ENCODE measurements around the gene TMEM258.

DNA sequence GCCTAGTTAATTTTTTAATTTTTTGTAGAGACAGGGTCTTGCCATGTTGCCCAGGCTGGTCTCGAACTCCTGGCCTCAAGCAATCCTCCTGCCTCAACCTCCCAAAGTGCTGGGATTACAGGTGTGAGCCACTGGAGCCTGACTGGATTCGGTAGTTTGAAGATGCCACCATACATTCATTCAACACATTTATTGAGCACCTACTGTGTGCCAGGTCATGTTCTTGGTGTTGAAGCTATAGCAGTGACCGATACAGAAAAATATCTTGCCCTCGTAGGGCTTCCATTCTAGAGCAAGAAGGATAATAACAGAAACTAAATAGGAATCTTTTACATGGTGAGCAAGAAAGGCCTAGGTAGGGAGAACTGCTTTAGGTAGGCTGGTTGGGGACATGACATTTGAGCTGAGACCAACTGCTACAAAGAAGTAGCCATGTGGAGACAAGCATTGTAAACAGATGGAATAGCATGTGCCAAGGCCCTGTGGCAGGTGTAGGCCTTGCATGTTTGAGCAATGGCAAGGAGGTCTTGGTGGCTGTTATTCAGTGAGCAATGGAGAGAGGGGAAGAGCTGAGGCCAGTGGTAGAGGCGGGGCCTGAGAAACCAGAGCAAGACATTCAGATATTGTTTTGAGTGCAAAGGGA, 41.6 kb downstream of the TMEM258 start:
- TF ChIP-seq CTCF (IDR thresholded peaks at IDR 0.05) (no peak), POLR2AphosphoS5 (IDR thresholded peaks at IDR 0.05; ENCODE audit: low read depth, low read length) (no peak), RFX5 (IDR thresholded peaks at IDR 0.05; ENCODE audit: low read length) (no peak), NFIC (IDR thresholded peaks at IDR 0.05; ENCODE audit: borderline replicate concordance) (no peak), FOXJ3 (CRISPR knock-in tag; IDR thresholded peaks at IDR 0.05) (no peak), TCF12 (IDR thresholded peaks at IDR 0.05) (no peak), MEF2A (IDR thresholded peaks at IDR 0.05; ENCODE audit: borderline replicate concordance, low read depth) (no peak)
- TF ChIP-seq, protein P1, sequence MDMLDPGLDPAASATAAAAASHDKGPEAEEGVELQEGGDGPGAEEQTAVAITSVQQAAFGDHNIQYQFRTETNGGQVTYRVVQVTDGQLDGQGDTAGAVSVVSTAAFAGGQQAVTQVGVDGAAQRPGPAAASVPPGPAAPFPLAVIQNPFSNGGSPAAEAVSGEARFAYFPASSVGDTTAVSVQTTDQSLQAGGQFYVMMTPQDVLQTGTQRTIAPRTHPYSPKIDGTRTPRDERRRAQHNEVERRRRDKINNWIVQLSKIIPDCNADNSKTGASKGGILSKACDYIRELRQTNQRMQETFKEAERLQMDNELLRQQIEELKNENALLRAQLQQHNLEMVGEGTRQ (IDR thresholded peaks at IDR 0.05; ENCODE audit: borderline replicate concordance, low read depth, low read length): no peak
- TF ChIP-seq, protein P2, sequence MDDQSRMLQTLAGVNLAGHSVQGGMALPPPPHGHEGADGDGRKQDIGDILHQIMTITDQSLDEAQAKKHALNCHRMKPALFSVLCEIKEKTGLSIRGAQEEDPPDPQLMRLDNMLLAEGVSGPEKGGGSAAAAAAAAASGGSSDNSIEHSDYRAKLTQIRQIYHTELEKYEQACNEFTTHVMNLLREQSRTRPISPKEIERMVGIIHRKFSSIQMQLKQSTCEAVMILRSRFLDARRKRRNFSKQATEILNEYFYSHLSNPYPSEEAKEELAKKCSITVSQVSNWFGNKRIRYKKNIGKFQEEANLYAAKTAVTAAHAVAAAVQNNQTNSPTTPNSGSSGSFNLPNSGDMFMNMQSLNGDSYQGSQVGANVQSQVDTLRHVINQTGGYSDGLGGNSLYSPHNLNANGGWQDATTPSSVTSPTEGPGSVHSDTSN (IDR thresholded peaks at IDR 0.05): no peak
- TF ChIP-seq, protein P3, sequence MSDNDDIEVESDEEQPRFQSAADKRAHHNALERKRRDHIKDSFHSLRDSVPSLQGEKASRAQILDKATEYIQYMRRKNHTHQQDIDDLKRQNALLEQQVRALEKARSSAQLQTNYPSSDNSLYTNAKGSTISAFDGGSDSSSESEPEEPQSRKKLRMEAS (IDR thresholded peaks at IDR 0.05; ENCODE audit: low read depth): no peak
- TF ChIP-seq, protein P4, sequence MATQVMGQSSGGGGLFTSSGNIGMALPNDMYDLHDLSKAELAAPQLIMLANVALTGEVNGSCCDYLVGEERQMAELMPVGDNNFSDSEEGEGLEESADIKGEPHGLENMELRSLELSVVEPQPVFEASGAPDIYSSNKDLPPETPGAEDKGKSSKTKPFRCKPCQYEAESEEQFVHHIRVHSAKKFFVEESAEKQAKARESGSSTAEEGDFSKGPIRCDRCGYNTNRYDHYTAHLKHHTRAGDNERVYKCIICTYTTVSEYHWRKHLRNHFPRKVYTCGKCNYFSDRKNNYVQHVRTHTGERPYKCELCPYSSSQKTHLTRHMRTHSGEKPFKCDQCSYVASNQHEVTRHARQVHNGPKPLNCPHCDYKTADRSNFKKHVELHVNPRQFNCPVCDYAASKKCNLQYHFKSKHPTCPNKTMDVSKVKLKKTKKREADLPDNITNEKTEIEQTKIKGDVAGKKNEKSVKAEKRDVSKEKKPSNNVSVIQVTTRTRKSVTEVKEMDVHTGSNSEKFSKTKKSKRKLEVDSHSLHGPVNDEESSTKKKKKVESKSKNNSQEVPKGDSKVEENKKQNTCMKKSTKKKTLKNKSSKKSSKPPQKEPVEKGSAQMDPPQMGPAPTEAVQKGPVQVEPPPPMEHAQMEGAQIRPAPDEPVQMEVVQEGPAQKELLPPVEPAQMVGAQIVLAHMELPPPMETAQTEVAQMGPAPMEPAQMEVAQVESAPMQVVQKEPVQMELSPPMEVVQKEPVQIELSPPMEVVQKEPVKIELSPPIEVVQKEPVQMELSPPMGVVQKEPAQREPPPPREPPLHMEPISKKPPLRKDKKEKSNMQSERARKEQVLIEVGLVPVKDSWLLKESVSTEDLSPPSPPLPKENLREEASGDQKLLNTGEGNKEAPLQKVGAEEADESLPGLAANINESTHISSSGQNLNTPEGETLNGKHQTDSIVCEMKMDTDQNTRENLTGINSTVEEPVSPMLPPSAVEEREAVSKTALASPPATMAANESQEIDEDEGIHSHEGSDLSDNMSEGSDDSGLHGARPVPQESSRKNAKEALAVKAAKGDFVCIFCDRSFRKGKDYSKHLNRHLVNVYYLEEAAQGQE (IDR thresholded peaks at IDR 0.05; ENCODE audit: low read depth, low read length): no peak

Data from SK-N-SH (cell line).